Left renal cortex interstitium (tissue), 4 donors: ENCODE data around the gene PRF1. TPM values are rescaled to one million over a fixed set of nuclear protein-coding genes. Genes with fewer than 3 reads are reported as not detected.

ENCODE experiments used
- DNase-seq, 4 donors: peaks; one replicate each; pipeline ENCODE4 v3.0.0-alpha.2; 2013; ENCODE audit warnings: low read depth in 4 of 4, low spot score in 2 of 4, missing footprints in 1 of 4
- polyA plus RNA-seq, 4 donors: library from polyadenylated mRNA; unstranded; fragments of 120-200 nt; gene quantifications; one replicate each; pipeline ENCODE4 v1.2.1, GENCODE V29; 2013; ENCODE audit not compliant: insufficient read length in 4 of 4

Gene PRF1
- polyA plus RNA-seq, 4 donors = 0.33 to 1.1 (median 0.67) TPM

GRCh38 chr10:70563230-70563629, 39.3 kb downstream of the PRF1 start:
- no peak for DNase-seq

DNA sequence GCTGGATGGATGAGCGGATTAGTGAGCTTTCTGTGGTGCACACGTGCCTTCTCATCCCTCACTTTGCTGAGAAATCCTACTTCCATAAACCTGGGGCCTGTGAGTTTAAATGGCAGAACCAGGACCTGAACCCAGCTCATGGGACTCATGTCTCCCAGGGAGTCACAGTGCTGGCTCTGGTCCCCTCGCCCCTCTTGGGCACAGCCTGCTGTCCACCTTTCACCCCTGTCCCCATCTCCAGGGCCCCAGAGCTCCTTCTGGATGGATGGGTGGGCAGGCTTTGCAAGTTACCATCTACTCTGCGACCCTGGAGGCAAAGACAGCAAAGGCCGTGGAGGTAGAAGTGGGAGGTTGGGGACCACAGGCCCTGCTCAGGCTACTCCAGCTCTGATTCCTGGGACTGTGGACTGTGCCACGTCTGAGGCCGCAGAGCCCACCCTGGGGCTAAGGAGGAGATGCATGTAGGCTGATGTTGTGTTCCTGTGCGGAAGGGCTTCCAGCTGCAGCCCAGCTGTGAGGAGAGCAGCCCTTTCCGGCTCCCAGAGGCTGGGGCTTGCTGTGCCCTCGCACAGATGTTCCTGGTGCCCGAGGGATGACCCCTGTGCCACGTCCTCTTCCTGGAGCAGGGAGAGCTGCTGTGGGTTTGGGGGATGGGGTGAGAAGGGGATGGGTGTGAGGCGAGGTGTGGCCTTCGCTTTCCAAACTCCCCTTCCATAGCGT, 40.3 kb downstream of the PRF1 start:
- no peak for DNase-seq

DNA sequence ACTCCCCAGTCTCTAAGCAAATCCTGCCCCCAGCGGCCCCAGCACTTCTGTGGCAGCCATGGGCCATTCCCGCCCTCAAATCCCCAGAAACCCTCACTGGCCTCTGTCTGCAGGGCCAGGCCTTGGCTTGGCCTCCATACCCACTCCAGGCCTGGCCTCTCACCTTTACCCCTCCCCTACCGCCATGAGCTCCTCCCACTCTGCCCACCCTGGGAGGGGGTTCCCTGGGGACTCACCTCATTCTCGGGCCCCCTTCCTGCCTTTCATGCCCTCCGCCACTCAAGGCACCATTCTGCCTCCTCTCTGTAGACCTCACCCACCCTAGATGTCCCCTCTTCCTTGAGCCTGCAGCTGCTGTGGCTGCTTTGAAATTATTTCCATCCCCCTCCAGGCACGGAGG, 41.0 kb downstream of the PRF1 start:
- no peak for DNase-seq

DNA sequence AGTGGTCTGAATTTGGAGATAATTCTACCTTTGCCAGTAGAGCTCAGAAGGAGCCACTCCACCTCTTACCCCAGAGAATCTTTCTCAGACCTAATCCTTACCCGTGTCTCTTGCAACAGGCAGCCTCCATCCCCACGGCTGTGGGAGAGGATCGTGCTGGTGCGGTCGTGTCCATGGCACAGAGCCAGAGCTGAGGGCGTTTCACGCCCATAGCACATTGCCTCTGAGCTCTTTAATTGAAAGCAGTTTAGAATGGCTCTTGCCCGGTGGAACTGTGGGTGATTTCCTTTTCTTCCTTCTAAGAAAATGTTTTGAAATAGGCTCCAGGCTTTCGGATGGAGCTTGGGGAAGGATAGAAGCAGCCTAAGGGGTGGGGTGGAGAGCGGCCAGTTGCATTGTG, 41.5 kb downstream of the PRF1 start:
- no peak for DNase-seq

DNA sequence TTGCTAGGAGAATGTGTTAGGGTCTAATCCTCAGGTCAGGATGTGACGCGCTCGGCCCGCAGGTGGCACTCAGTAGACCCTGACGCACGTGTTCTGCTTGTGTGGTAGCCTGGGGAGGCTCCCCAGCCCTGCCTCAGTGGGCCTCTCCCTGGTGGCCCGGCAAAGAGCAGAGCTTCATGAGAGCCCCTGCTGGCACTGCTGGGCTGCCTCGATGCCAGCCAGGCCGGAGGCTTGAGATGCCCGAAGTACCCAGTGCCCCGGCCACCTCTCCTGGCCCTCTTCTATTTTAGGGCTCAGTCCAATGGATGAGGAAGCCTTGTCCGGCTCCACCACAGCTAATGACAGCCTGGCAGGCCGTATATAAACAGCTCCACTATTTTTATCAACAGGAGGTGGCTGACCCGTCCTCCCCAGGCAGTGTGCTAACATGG, 42.0 kb downstream of the PRF1 start:
- DNase-seq = no peak

- DNase-seq = no peak
Observed at GRCh38 chr10:70559861-70560260, 42.7 kb downstream of the PRF1 start.

GRCh38 chr10:70558871-70559810, 43.4 kb downstream of the PRF1 start:
- DNase-seq = no peak

- no peak for DNase-seq
Observed at GRCh38 chr10:70558295-70558694, 44.2 kb downstream of the PRF1 start.

- no peak for DNase-seq
Observed at GRCh38 chr10:70557876-70558275, 44.7 kb downstream of the PRF1 start.

DNA sequence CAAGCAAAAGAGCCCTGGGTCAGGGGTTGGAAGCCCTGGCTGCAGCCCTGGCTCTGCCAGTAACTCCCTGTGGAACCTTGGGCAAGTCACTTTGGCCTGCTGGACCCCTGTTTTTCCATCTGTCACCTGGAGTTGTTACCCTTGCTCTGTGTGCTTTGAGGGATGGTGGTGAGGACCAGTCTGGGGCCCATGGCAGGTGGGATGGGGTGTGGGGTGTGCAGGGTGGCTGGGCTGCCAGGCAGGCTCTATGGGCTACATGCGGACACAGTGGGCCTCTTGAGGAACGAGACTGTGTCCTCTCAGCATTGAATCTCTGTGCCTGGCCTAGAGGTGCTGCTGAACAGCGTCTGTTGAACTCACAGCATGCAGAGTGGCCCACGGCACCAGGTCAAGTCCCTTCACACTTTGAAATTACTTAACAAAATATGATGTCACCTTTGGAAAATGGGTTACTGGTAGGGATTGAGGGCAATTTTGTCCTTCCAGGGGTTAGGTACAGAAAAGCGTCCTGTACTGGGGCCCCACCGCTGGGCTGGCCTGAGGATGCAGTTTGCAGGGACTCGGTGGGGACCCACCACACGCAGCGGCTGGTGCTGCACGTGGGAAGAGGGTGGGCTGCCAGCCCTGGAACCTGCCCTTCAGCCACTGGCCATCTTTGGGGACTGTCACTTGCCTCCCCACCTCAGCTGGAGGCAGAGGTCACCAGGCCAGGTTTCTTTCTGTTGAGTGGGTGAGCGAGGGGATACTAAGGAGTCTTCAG, 45.3 kb downstream of the PRF1 start:
- no peak for DNase-seq

DNA sequence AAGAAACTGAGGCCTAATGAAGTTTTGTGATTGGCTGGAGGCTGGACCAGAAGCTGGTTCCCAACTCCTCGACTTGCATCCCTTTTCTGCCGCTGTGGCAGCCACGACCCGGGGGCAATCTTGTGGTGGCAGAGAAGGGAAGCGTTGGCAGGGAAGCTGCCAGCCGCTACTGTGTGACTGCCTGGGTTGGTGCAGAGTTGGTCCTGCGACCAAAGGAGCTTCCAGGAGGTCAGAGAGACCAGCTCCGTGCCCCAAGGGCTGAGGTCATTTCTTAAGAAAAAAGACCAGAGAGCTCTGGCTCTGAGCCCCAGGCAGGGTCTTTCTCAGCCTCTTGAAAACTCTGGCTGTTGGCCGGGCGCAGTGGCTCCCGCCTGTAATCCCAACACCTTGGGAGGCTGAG, 47.2 kb downstream of the PRF1 start:
- no peak for DNase-seq

DNA sequence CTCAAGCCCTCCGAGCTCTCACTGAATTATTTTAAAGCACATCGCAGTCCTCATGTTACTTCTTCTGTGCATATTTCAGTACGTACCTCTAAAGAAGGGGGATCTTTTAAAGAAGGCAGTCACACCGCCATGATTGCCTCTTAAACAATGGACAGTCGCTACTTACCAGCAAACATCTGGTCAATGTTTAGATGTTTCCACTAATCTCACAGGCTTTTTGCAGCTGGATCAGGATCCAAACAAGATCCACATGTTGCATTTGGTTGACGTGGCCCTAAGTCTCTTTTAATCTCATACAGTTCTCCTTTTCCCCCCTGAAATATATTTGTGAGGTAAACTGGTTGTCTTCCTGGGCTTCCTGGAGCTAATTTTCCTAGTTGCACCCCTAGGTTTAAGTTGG, 50.0 kb downstream of the PRF1 start:
- no peak for DNase-seq

DNA sequence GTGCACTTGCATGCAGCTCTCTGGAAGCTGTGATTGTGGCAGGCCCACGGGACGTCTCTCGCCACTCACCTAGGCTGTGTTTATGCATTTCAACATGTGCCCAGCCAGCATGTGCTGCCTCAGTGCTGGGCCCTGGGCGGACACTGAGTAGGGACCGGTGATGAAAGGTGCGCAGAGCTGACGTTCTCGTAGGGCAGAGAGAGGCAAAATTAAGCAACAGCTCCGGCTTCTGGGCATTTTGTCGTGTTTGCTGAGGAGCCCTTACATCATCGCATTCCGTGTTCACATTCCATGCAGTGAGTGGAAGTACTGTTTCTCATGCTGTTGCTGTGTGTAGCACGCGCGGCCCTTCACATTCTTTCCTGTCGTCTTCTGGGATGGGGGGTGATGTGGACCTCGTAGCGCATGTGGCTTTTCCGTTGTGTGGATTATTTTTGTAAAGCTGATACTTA, 50.5 kb downstream of the PRF1 start:
- no peak for DNase-seq

DNA sequence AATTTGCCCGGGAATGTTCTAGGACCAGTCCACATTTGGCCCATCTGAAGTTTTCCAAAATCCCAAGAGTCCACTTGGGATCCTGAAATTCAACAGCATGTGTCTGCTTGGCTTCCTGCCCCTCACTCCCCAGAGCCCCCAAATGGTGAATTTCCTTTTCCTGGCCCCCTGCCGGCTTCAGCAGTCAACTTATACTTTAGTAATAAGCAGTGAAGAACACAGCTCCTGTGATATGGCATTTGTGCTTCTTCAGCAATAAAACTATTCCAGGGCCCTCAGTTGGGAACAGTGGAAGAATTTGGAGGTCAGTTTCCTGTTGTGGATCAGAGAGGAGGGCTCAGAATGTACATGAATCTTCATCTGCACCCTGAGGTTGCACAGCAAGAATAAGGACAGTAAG, 51.1 kb downstream of the PRF1 start:
- DNase-seq = no peak

DNA sequence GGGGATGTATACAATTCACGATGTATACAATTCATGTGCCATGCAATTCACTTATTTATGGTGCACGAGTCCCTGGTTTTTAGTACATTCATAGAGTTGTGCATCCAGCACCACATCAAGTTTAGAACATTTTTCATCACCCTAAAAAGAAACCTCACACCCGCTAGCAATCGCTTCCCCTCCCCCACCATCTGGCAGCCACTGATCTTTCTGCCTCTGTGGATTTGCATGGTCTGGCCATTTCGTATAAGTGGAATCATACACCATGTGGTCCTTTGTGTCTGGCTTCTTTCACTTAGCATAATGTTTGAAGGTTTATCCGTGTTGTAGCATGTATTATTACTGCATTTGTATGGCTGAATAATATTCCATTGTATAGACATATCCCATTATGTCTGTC, 52.1 kb downstream of the PRF1 start:
- DNase-seq = no peak

- no peak for DNase-seq
Observed at GRCh38 chr10:70549962-70550458, 52.5 kb downstream of the PRF1 start.

GRCh38 chr10:70549351-70549961, 53.1 kb downstream of the PRF1 start:
- DNase-seq = no peak
